H1 (cell line): ENCODE measurements around the gene PRR33. TPM values are rescaled to one million over a fixed set of nuclear protein-coding genes. Genes with fewer than 3 reads are reported as not detected.

Source experiments
- CTCF ChIA-PET: fragments of 300-600 bp; sonication (Branson Sonifier 250); formaldehyde crosslinking; loops from one replicate; lab custom pipeline; 2021; ENCODE audit not compliant: partially characterized antibody; lab: Charles Lee
- POLR2A ChIA-PET: fragments of 300-600 bp; sonication (Branson Sonifier 250); formaldehyde crosslinking; loops from one replicate; lab custom pipeline; 2021; ENCODE audit warnings: inconsistent platforms; ENCODE audit not compliant: partially characterized antibody; lab: Charles Lee
- DNase-seq, 2 experiments: peaks; one replicate each; pipeline versions ENCODE4 v3.0.0 to v3.0.0-alpha.2; 2010 to 2022; ENCODE audit warnings: low spot score in 2 of 2, low read depth in 1 of 2, mixed read lengths in 1 of 2
- FAIRE-seq: peaks from 2 replicates; lab custom pipeline; 2011; peaks lifted over from hg19 to GRCh38; lab: Jason Lieb, UNC
- H2AFZ ChIP-seq: 2 replicates; pipeline ENCODE4 v1.8.1; 2012; ENCODE audit warnings: low read length, inconsistent platforms
- H2AK5ac ChIP-seq: 2 replicates; pipeline ENCODE4 v1.6.1; 2013; ENCODE audit warnings: low read depth, low read length
- H2BK120ac ChIP-seq: replicated peaks from 2 replicates; pipeline ENCODE3; 2013; ENCODE audit warnings: low read depth, low read length, inconsistent platforms
- H2BK12ac ChIP-seq: 2 replicates; pipeline ENCODE4 v1.6.1; 2013; ENCODE audit warnings: low read depth, low read length
- H2BK15ac ChIP-seq: 2 replicates; pipeline ENCODE4 v1.6.1; 2013; ENCODE audit warnings: low read length
- H2BK20ac ChIP-seq: 2 replicates; pipeline ENCODE4 v1.6.1; 2013; ENCODE audit warnings: low read length
- H2BK5ac ChIP-seq: 2 replicates; pipeline ENCODE4 v1.6.1; 2013; ENCODE audit warnings: low read depth, low read length
- H3K14ac ChIP-seq: 2 replicates; pipeline ENCODE4 v1.6.1; 2013; ENCODE audit warnings: inconsistent platforms; ENCODE audit not compliant: insufficient read length
- H3K18ac ChIP-seq: 2 replicates; pipeline ENCODE4 v1.6.1; 2013; ENCODE audit warnings: low read length; ENCODE audit errors: extremely low read depth
- H3K23ac ChIP-seq: 2 replicates; pipeline ENCODE4 v1.6.1; 2013; ENCODE audit warnings: inconsistent platforms; ENCODE audit not compliant: insufficient read length
- H3K23me2 ChIP-seq: 2 replicates; pipeline ENCODE4 v1.6.1; 2013; ENCODE audit warnings: low read depth, low read length
- H3K27ac ChIP-seq: 2 replicates; pipeline ENCODE4 v1.6.1; 2011; ENCODE audit warnings: low read depth, low read length, inconsistent platforms
- H3K27me3 ChIP-seq, 4 experiments: replicated peaks in 1 of 4; 1 replicate in 1 of 4; 2 replicates in 3 of 4; pipeline versions ENCODE4 v1.6.1 to v1.8.1; 2011 to 2013; ENCODE audit warnings: low read length in 3 of 4, mild to moderate bottlenecking in 3 of 4, inconsistent platforms in 2 of 4, mixed read lengths in 2 of 4, moderate library complexity in 1 of 4; ENCODE audit not compliant: control insufficient read depth in 3 of 4, insufficient read depth in 3 of 4; ENCODE audit errors: extremely low read depth in 1 of 4
- H3K36me3 ChIP-seq, 4 experiments: 2 replicates each; pipeline versions ENCODE4 v1.6.1 to v1.8.1; 2011 to 2013; ENCODE audit warnings: mild to moderate bottlenecking in 4 of 4, low read length in 3 of 4, moderate library complexity in 2 of 4, control low read depth in 1 of 4, inconsistent platforms in 1 of 4; ENCODE audit not compliant: insufficient read depth in 4 of 4, control insufficient read depth in 2 of 4
- H3K4ac ChIP-seq: replicated peaks from 2 replicates; pipeline ENCODE3; 2013; ENCODE audit warnings: low read length, low read depth, mixed read lengths, inconsistent platforms; ENCODE audit not compliant: insufficient read length
- H3K4me1 ChIP-seq, 4 experiments: replicated peaks in 1 of 4; 1 replicate in 1 of 4; 2 replicates in 3 of 4; pipeline versions ENCODE4 v1.6.1 to v1.8.1; 2011 to 2013; ENCODE audit warnings: low read length in 3 of 4, inconsistent platforms in 2 of 4, mixed read lengths in 1 of 4; ENCODE audit not compliant: insufficient read depth in 4 of 4, control insufficient read depth in 3 of 4
- H3K4me2 ChIP-seq, 2 experiments: 2 replicates each; pipeline versions ENCODE4 v1.6.1 to v1.8.1; 2011 to 2013; ENCODE audit warnings: low read depth in 2 of 2, low read length in 2 of 2, control low read depth in 1 of 2, inconsistent platforms in 1 of 2, mild to moderate bottlenecking in 1 of 2; ENCODE audit not compliant: insufficient read depth in 1 of 2
- H3K4me3 ChIP-seq, 4 experiments: fragments of 200-600, 300-600 bp in 1 of 4; sonication (generic), shearing (Covaris generic), sonication (Bioruptor Twin) in 1 of 4; 2 replicates each; pipeline versions ENCODE4 v1.5.1 to v1.8.1; 2011 to 2016; ENCODE audit warnings: low read length in 4 of 4, low read depth in 3 of 4, control low read depth in 2 of 4, inconsistent platforms in 2 of 4, mild to moderate bottlenecking in 2 of 4, mixed read lengths in 1 of 4, moderate library complexity in 1 of 4; ENCODE audit not compliant: insufficient read depth in 2 of 4; ENCODE audit errors: extremely low read depth in 1 of 4
- H3K56ac ChIP-seq: replicated peaks from 2 replicates; pipeline ENCODE3; 2013; ENCODE audit warnings: low read depth, mild to moderate bottlenecking, mixed read lengths, low read length, inconsistent platforms; ENCODE audit not compliant: insufficient read length
- H3K79me1 ChIP-seq: 2 replicates; pipeline ENCODE4 v1.6.1; 2013; ENCODE audit warnings: low read depth, low read length, control low read depth
- H3K79me2 ChIP-seq, 2 experiments: 2 replicates each; pipeline versions ENCODE4 v1.6.1 to v1.8.1; 2012 to 2013; ENCODE audit warnings: low read length in 2 of 2, mild to moderate bottlenecking in 2 of 2, inconsistent platforms in 1 of 2; ENCODE audit not compliant: insufficient read depth in 2 of 2, control insufficient read depth in 1 of 2
- H3K9ac ChIP-seq, 4 experiments: replicated peaks in 1 of 4; 1 replicate in 1 of 4; 2 replicates in 3 of 4; pipeline versions ENCODE4 v1.6.1 to v1.8.1; 2011 to 2013; ENCODE audit warnings: low read depth in 3 of 4, low read length in 3 of 4, control low read depth in 2 of 4, mild to moderate bottlenecking in 2 of 4, moderate library complexity in 2 of 4, inconsistent platforms in 1 of 4; ENCODE audit errors: extremely low read depth in 1 of 4
- H3K9me3 ChIP-seq, 2 experiments: 2 replicates each; pipeline versions ENCODE4 v1.6.1 to v1.8.1; 2012 to 2013; ENCODE audit warnings: mild to moderate bottlenecking in 2 of 2, moderate library complexity in 2 of 2, control low read depth in 1 of 2, inconsistent platforms in 1 of 2, low read depth in 1 of 2, low read length in 1 of 2, mixed read lengths in 1 of 2; ENCODE audit not compliant: insufficient read depth in 2 of 2
- H4K20me1 ChIP-seq, 2 experiments: replicated peaks in 1 of 2; 2 replicates each; pipeline versions ENCODE3 to v1.8.1; 2011 to 2013; ENCODE audit warnings: inconsistent platforms in 2 of 2, low read length in 2 of 2, mild to moderate bottlenecking in 1 of 2; ENCODE audit not compliant: insufficient read depth in 2 of 2, control insufficient read depth in 1 of 2
- H4K5ac ChIP-seq: 2 replicates; pipeline ENCODE4 v1.6.1; 2013; ENCODE audit warnings: low read length, low read depth, mixed read lengths, inconsistent platforms; ENCODE audit not compliant: insufficient read length
- H4K8ac ChIP-seq: 2 replicates; pipeline ENCODE4 v1.8.0; 2013; ENCODE audit warnings: mild to moderate bottlenecking, moderate library complexity, low read length, inconsistent platforms; ENCODE audit not compliant: insufficient read depth; ENCODE audit errors: extremely low read depth
- H4K91ac ChIP-seq: replicated peaks from 2 replicates; pipeline ENCODE3; 2013; ENCODE audit warnings: low read length, mixed read lengths, inconsistent platforms; ENCODE audit not compliant: insufficient read length
- CTCF ChIP-seq, 3 experiments: IDR thresholded peaks; 1 replicate in 2 of 3; 2 replicates in 1 of 3; pipeline versions ENCODE4 v1.5.1 to v1.6.1; 2011; ENCODE audit warnings: low read length in 3 of 3, mild to moderate bottlenecking in 3 of 3, inconsistent platforms in 2 of 3, low read depth in 1 of 3, moderate library complexity in 1 of 3; ENCODE audit not compliant: insufficient read depth in 1 of 3; ENCODE audit errors: control extremely low read depth in 1 of 3
- GABPA ChIP-seq: IDR thresholded peaks from 2 replicates; pipeline ENCODE4 v1.6.1; 2011; ENCODE audit warnings: mild to moderate bottlenecking, low read length, moderate library complexity, borderline replicate concordance; ENCODE audit not compliant: insufficient read depth
- RAD21 ChIP-seq, 2 experiments: IDR thresholded peaks in 1 of 2; conservative IDR thresholded peaks in 1 of 2; 2 replicates each; pipeline ENCODE4 v1.6.1; 2011; ENCODE audit warnings: low read depth in 2 of 2, low read length in 2 of 2, improper control_type of control experiment in 1 of 2, inconsistent platforms in 1 of 2, mild to moderate bottlenecking in 1 of 2, moderate library complexity in 1 of 2
- USF2 ChIP-seq: IDR thresholded peaks from 2 replicates; pipeline ENCODE4 v1.6.1; 2011; ENCODE audit warnings: low read length, improper control_type of control experiment
- WGBS, 2 experiments: shearing (Covaris generic) in 1 of 2; methylation state at CpG; one replicate each; pipeline versions ENCODE4 v1.1.6 to v1.1.7; 2013 to 2015; ENCODE audit warnings: low lambda C conversion rate in 2 of 2, mixed read lengths in 2 of 2, inconsistent platforms in 1 of 2, low coverage in 1 of 2, missing lambda C conversion rate in 1 of 2; ENCODE audit not compliant: insufficient replicate concordance in 2 of 2, insufficient coverage in 1 of 2, insufficient read length in 1 of 2; ENCODE audit errors: extremely low coverage in 1 of 2, missing lambda C conversion rate in 1 of 2; 5-methylcytosine and 5-hydroxymethylcytosine counted together
- polyA plus RNA-seq, 7 experiments: library from polyadenylated mRNA; depleted of rRNA in 3 of 7; stranded (reverse) in 5 of 7; unstranded in 2 of 7; fragments of >200 nt in 5 of 7; fragments of 200-250 nt in 2 of 7; gene quantifications; 1 replicate in 5 of 7; 2 replicates in 1 of 7; 4 replicates in 1 of 7; pipeline versions ENCODE4 v1.2.1 to v1.2.3, GENCODE V29; 2011 to 2013; ENCODE audit warnings: missing spikeins in 2 of 7, mixed read lengths in 2 of 7
- total RNA-seq: library from RNA; stranded (reverse); fragmentation: NEBNext Ultra II Directional; extraction: Animal tissue kit (Norgen Biotek cat#: 25700); gene quantifications from 2 replicates; pipeline ENCODE4 v1.2.1, GENCODE V29; 2021

The PRR33 gene
- total and polyA plus RNA-seq, 2 of the 8 experiments (the other 6 are each of a cell fraction or from before 2014, with no cell fraction given), result 0.02 TPM; not detected in 1

- Histone ChIP-seq H3K23me2 (no peaks in the 10 kb centered on the region), H4K20me1 (no peaks in the 10 kb centered on the region), H2BK120ac (no peak overlapping the region), H3K4ac (no peak overlapping the region), H2BK12ac (no peak overlapping the region), H2BK15ac (no peak overlapping the region), H4K8ac (no peak overlapping the region), H3K23ac (no peak overlapping the region), H3K18ac (no peak overlapping the region; the same call in 1 of the 2 replicates), H3K36me3 (no peaks in the 10 kb centered on the region), H3K9ac (no peak overlapping the region), H3K27me3 (no peaks in the 10 kb centered on the region), H3K79me1 (no peaks in the 10 kb centered on the region), H2BK20ac (no peak overlapping the region), H3K9me3 (no peaks in the 10 kb centered on the region), H3K27ac (no peak overlapping the region), H3K14ac (no peak overlapping the region), H4K5ac (no peak overlapping the region), H2BK5ac (no peak overlapping the region), H2AFZ (no peak overlapping the region), H3K4me3 (no peak overlapping the region), H3K79me2 (no peaks in the 10 kb centered on the region), H2AK5ac (no peak overlapping the region), H3K56ac (no peak overlapping the region), H3K4me2 (no peak overlapping the region), H4K91ac (no peak overlapping the region), H3K4me1 (no peaks in the 10 kb centered on the region; a peak in 1 of 7 replicates)
- 62% methylated on average over 13 of the region's 26 CpGs; no CpG with 5 or more reads in 1 of the 2 experiments for WGBS, 2 experiments
- TF ChIP-seq CTCF (IDR thresholded peaks at IDR 0.05; ENCODE audit: control extremely low read depth in 1 of 3, insufficient read depth in 1 of 3, low read depth in 1 of 3, low read length in 3 of 3) (peak; percentile 73 to 78 (median 75)), USF2 (no peak), GABPA (peak; percentile 27; the same call in 1 of the 2 replicates), RAD21 (IDR thresholded peaks at IDR 0.05 in 1 of 2, conservative IDR thresholded peaks at IDR 0.05 in 1 of 2; ENCODE audit: low read depth in 2 of 2, low read length in 2 of 2) (peak; percentile 48 to 63; a peak in 3 of 4 replicates)
- POLR2A ChIA-PET, result interaction anchor here (1.0 kb wide), 1 partner anchor 275 kb away, joined by 5 read pairs; no protein-coding TSS in a partner anchor
- CTCF ChIA-PET, result interaction anchor here (0.5 to 5.5 kb wide), 64 partner anchors 10 to 579 kb away, joined by 3 to 156 read pairs (median 4); partner anchors contain the start of genes INS, LSP1, MRPL23 and PRR33
- no peak for FAIRE-seq
- peak; percentile 25 to 84 for DNase-seq
Observed at GRCh38 chr11:1876361-1877063, 15.2 kb downstream of the PRR33 start.
